WTC11 (cell line): ENCODE results near the gene PARP3. TPM values are rescaled to one million over a fixed set of nuclear protein-coding genes. Genes with fewer than 3 reads are reported as not detected.

ENCODE experiments used
- ATAC-seq: fragments of 200-7000 bp; cut with Tn5 transposase; 2 replicates; pipeline ENCODE4 v1.10.0; 2021; ENCODE audit warnings: mild to moderate bottlenecking, moderate library complexity
- CTCF ChIA-PET: fragments of 300-600 bp; sonication (Branson Sonifier 250); formaldehyde crosslinking; loops from one replicate; lab custom pipeline; 2021; ENCODE audit warnings: antibody characterized with exemption; lab: Charles Lee
- POLR2A ChIA-PET: fragments of 350-600 bp; sonication (Branson Sonifier 250); formaldehyde crosslinking; loops from one replicate; lab custom pipeline; 2021; ENCODE audit warnings: antibody characterized with exemption; lab: Charles Lee
- DNase-seq: peaks from one replicate; pipeline ENCODE4 v3.0.0; 2021; ENCODE audit warnings: low spot score
- H3K27ac Mint-ChIP-seq: 2 replicates; pipeline ENCODE4 v1.8.0; 2021; ENCODE audit warnings: mixed read lengths
- H3K27me3 Mint-ChIP-seq: 2 replicates; pipeline ENCODE4 v1.8.0; 2021; ENCODE audit warnings: low read depth, mild to moderate bottlenecking, moderate library complexity, mixed read lengths
- H3K36me3 Mint-ChIP-seq: 2 replicates; pipeline ENCODE4 v1.8.0; 2021; ENCODE audit warnings: mixed read lengths
- H3K4me1 Mint-ChIP-seq: 2 replicates; pipeline ENCODE4 v1.8.0; 2022; ENCODE audit warnings: mixed read lengths
- H3K4me3 Mint-ChIP-seq: 2 replicates; pipeline ENCODE4 v1.8.0; 2021; ENCODE audit warnings: mild to moderate bottlenecking, moderate library complexity, mixed read lengths
- H3K9me3 Mint-ChIP-seq: 2 replicates; pipeline ENCODE4 v1.8.0; 2021; ENCODE audit warnings: mixed read lengths
- AR ChIP-seq: fragments of 250-450 bp; sonication (Bioruptor Pico); IDR thresholded peaks from 2 replicates; pipeline ENCODE4 v1.9.0; 2021; ENCODE audit warnings: mild to moderate bottlenecking
- ATF1 ChIP-seq: sonication (generic); formaldehyde crosslinking; IDR thresholded peaks from 2 replicates; pipeline ENCODE4 v1.8.1; 2023; ENCODE audit warnings: mild to moderate bottlenecking, moderate library complexity, missing genetic modification reagents
- ESRRA ChIP-seq: sonication (generic); formaldehyde crosslinking; IDR thresholded peaks from 2 replicates; pipeline ENCODE4 v1.8.1; 2022; ENCODE audit warnings: mild to moderate bottlenecking, missing genetic modification reagents, borderline replicate concordance
- ETV6 ChIP-seq: sonication (generic); formaldehyde crosslinking; IDR thresholded peaks from 2 replicates; pipeline ENCODE4 v1.8.1; 2022; ENCODE audit warnings: mild to moderate bottlenecking, missing genetic modification reagents
- FOXK1 ChIP-seq: sonication (generic); formaldehyde crosslinking; IDR thresholded peaks from 2 replicates; pipeline ENCODE4 v1.8.0; 2022; ENCODE audit warnings: mild to moderate bottlenecking, moderate library complexity, missing genetic modification reagents
- GTF2I ChIP-seq: fragments of 250-450 bp; sonication (Bioruptor Pico); conservative IDR thresholded peaks from 2 replicates; pipeline ENCODE4 v1.4.0; 2021; ENCODE audit warnings: mild to moderate bottlenecking
- IRF1 ChIP-seq: sonication (generic); formaldehyde crosslinking; IDR thresholded peaks from 2 replicates; pipeline ENCODE4 v1.8.0; 2023; ENCODE audit warnings: missing genetic modification reagents
- KAT7 ChIP-seq: sonication (generic); formaldehyde crosslinking; IDR thresholded peaks from 2 replicates; pipeline ENCODE4 v1.8.1; 2023; ENCODE audit warnings: missing genetic modification reagents, mild to moderate bottlenecking, borderline replicate concordance
- NFATC4 ChIP-seq: fragments of 250-450 bp; sonication (Bioruptor Pico); IDR thresholded peaks from 2 replicates; pipeline ENCODE4 v1.9.0; 2021; ENCODE audit warnings: mild to moderate bottlenecking
- NFE2L1 ChIP-seq: sonication (generic); formaldehyde crosslinking; IDR thresholded peaks from 2 replicates; pipeline ENCODE4 v1.8.1; 2023; ENCODE audit warnings: missing genetic modification reagents
- NFYB ChIP-seq: sonication (generic); formaldehyde crosslinking; conservative IDR thresholded peaks from 2 replicates; pipeline ENCODE4 v1.8.0; 2022; ENCODE audit warnings: low read depth, missing genetic modification reagents
- NR3C1 ChIP-seq: sonication (generic); formaldehyde crosslinking; conservative IDR thresholded peaks from 2 replicates; pipeline ENCODE4 v1.8.1; 2023; ENCODE audit warnings: low read depth, mild to moderate bottlenecking, missing genetic modification reagents
- SMAD3 ChIP-seq: sonication (generic); formaldehyde crosslinking; IDR thresholded peaks from 2 replicates; pipeline ENCODE4 v1.8.0; 2022; ENCODE audit warnings: missing genetic modification reagents, mild to moderate bottlenecking, borderline replicate concordance
- SOX15 ChIP-seq: fragments of 250-450 bp; sonication (Bioruptor Pico); IDR thresholded peaks from 2 replicates; pipeline ENCODE4 v1.9.0; 2021; ENCODE audit warnings: mild to moderate bottlenecking
- SP1 ChIP-seq: sonication (generic); formaldehyde crosslinking; conservative IDR thresholded peaks from 2 replicates; pipeline ENCODE4 v1.8.1; 2022; ENCODE audit warnings: missing genetic modification reagents
- ZBTB21 ChIP-seq: sonication (generic); formaldehyde crosslinking; IDR thresholded peaks from 2 replicates; pipeline ENCODE4 v1.8.1; 2023; ENCODE audit warnings: mild to moderate bottlenecking, missing genetic modification reagents, borderline replicate concordance
- ZBTB43 ChIP-seq: sonication (generic); formaldehyde crosslinking; IDR thresholded peaks from 2 replicates; pipeline ENCODE4 v1.8.1; 2023; ENCODE audit warnings: mild to moderate bottlenecking, missing genetic modification reagents
- ZNF219 ChIP-seq: sonication (generic); formaldehyde crosslinking; IDR thresholded peaks from 2 replicates; pipeline ENCODE4 v1.8.0; 2023; ENCODE audit warnings: missing genetic modification reagents, mild to moderate bottlenecking, borderline replicate concordance
- ZNF317 ChIP-seq: sonication (generic); formaldehyde crosslinking; IDR thresholded peaks from 2 replicates; pipeline ENCODE4 v1.8.1; 2023; ENCODE audit warnings: low read depth, mild to moderate bottlenecking, moderate library complexity, missing genetic modification reagents, borderline replicate concordance
- total RNA-seq: library from RNA; stranded (reverse); gene quantifications from 3 replicates; pipeline ENCODE4 v1.2.3, GENCODE V29; 2021
- TF ChIP-seq, protein P1 (sequence below): sonication (generic); formaldehyde crosslinking; IDR thresholded peaks from 2 replicates; pipeline ENCODE4 v1.8.0; 2022; ENCODE audit warnings: mild to moderate bottlenecking, missing genetic modification reagents
- TF ChIP-seq, protein P2 (sequence below): sonication (generic); formaldehyde crosslinking; IDR thresholded peaks from 2 replicates; pipeline ENCODE4 v1.8.1; 2023; ENCODE audit warnings: mild to moderate bottlenecking, missing genetic modification reagents, moderate library complexity
- TF ChIP-seq, protein P3 (sequence below): sonication (generic); formaldehyde crosslinking; IDR thresholded peaks from 2 replicates; pipeline ENCODE4 v1.8.0; 2022; ENCODE audit warnings: missing genetic modification reagents
- TF ChIP-seq, protein P4 (sequence below): sonication (generic); formaldehyde crosslinking; IDR thresholded peaks from 2 replicates; pipeline ENCODE4 v1.8.1; 2023; ENCODE audit warnings: mild to moderate bottlenecking, missing genetic modification reagents, moderate library complexity

Gene PARP3
- total RNA-seq, 1 experiment from 2014 or later, result 2.9 TPM

DNA sequence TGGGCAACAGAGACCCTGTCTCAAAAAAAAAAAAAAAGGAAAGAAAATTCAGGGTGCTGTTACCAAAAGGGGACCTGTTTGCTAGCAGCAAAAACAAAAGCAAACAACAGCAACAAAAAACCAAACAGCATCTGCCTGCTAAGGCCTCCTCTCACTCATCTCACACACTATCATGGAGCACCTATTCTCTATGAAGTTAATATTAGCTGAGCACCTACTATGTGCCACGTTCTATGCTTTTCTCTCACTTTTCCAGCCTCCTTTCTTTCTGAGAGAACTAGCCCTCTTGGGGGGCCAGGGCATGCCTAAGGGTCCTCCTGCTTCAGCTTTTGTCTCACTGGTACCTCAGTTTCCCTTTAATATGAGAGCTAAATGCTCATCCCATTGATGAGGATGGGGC, 12.6 kb downstream of the PARP3 start (continued):
- TF ChIP-seq AR (CRISPR knock-in tag), result no peak
- TF ChIP-seq, all 79 proteins: peak for 0

DNA sequence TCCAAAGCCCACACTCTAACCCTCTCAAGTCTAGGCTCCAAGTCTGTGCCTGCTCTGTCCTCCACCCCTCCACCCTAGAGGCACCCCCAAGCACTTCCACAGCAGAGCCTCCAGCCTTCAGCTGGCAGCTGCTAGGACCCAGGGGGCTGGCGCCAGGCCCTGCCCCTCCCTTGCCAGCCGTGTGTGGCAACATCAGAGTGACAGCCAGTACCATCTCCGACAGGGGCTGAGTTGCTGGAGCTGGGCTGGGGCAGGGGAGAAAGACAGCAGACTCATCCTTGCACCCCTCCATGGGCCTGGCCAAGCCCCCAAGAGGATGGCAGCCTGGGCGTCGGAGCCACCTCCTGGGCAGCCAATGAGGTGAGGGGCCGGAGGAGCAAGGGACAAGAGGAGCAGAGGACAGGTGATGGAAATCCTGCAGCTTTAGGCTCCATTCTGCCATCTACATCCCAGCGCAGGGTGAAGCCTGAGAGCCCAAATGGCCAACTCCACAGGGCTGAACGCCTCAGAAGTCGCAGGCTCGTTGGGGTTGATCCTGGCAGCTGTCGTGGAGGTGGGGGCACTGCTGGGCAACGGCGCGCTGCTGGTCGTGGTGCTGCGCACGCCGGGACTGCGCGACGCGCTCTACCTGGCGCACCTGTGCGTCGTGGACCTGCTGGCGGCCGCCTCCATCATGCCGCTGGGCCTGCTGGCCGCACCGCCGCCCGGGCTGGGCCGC, 13.2 kb downstream of the PARP3 start, which contains the start of gene GPR62:
Gene GPR62 (plus strand): TSS at position 207 of the 718 bp plus-strand sequence. CDS start 272 bp downstream, at position 479.
- DNase-seq, result no peak
- H3K4me1 Mint-ChIP-seq, result peaks cover 3% of the 10 kb centered on the region; the same call in 1 of the 2 replicates
- H3K27me3 Mint-ChIP-seq, result peaks cover 57% of the 10 kb centered on the region
- H3K4me3 Mint-ChIP-seq, result peak within 1 kb of the TSS; percentile 54
- no peaks in the 10 kb centered on the region for H3K9me3 Mint-ChIP-seq
- ChIA-PET CTCF (interaction anchor here (0.7 to 1.2 kb wide), 8 partner anchors 13 to 236 kb away, joined by 3 to 9 read pairs (median 4); partner anchors contain the start of genes ABHD14B, ACY1, RPL29 and RRP9), POLR2A (interaction anchor here (0.7 to 0.8 kb wide), 2 partner anchors 13 to 40 kb away, joined by 4 read pairs; partner anchors contain the start of gene RPL29)
- no peak within 1 kb of the TSS for H3K27ac Mint-ChIP-seq
- TF ChIP-seq FOXK1 (CRISPR knock-in tag) (peak; percentile 88), GTF2I (no peak), ZBTB43 (CRISPR knock-in tag) (0 out of 2 replicates have a peak, but pooled peaks have one; percentile 38), NFYB (CRISPR knock-in tag) (peak; percentile 62), NFATC4 (CRISPR knock-in tag) (no peak), ZNF317 (no peak), SP1 (CRISPR knock-in tag) (0 out of 2 replicates have a peak, but pooled peaks have one; percentile 62), ZNF219 (CRISPR knock-in tag) (peak; percentile 96; the same call in 1 of the 2 replicates), NR3C1 (CRISPR knock-in tag) (no peak), ATF1 (CRISPR knock-in tag) (no peak), IRF1 (CRISPR knock-in tag) (0 out of 2 replicates have a peak, but pooled peaks have one; percentile 50), ETV6 (CRISPR knock-in tag) (peak; percentile 85; the same call in 1 of the 2 replicates), ZBTB21 (CRISPR knock-in tag) (0 out of 2 replicates have a peak, but pooled peaks have one; percentile 27), KAT7 (CRISPR knock-in tag) (0 out of 2 replicates have a peak, but pooled peaks have one; percentile 89), SMAD3 (CRISPR knock-in tag) (no peak; the same call in 1 of the 2 replicates), SOX15 (CRISPR knock-in tag) (no peak), NFE2L1 (CRISPR knock-in tag) (peak; percentile 59; the same call in 1 of the 2 replicates), ESRRA (CRISPR knock-in tag) (peak; percentile 85)
- TF ChIP-seq, protein P1, sequence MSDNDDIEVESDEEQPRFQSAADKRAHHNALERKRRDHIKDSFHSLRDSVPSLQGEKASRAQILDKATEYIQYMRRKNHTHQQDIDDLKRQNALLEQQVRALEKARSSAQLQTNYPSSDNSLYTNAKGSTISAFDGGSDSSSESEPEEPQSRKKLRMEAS (CRISPR knock-in tag), result peak; percentile 34; the same call in 1 of the 2 replicates
- TF ChIP-seq, protein P2, sequence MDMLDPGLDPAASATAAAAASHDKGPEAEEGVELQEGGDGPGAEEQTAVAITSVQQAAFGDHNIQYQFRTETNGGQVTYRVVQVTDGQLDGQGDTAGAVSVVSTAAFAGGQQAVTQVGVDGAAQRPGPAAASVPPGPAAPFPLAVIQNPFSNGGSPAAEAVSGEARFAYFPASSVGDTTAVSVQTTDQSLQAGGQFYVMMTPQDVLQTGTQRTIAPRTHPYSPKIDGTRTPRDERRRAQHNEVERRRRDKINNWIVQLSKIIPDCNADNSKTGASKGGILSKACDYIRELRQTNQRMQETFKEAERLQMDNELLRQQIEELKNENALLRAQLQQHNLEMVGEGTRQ (CRISPR knock-in tag), result no peak
- TF ChIP-seq, protein P3, sequence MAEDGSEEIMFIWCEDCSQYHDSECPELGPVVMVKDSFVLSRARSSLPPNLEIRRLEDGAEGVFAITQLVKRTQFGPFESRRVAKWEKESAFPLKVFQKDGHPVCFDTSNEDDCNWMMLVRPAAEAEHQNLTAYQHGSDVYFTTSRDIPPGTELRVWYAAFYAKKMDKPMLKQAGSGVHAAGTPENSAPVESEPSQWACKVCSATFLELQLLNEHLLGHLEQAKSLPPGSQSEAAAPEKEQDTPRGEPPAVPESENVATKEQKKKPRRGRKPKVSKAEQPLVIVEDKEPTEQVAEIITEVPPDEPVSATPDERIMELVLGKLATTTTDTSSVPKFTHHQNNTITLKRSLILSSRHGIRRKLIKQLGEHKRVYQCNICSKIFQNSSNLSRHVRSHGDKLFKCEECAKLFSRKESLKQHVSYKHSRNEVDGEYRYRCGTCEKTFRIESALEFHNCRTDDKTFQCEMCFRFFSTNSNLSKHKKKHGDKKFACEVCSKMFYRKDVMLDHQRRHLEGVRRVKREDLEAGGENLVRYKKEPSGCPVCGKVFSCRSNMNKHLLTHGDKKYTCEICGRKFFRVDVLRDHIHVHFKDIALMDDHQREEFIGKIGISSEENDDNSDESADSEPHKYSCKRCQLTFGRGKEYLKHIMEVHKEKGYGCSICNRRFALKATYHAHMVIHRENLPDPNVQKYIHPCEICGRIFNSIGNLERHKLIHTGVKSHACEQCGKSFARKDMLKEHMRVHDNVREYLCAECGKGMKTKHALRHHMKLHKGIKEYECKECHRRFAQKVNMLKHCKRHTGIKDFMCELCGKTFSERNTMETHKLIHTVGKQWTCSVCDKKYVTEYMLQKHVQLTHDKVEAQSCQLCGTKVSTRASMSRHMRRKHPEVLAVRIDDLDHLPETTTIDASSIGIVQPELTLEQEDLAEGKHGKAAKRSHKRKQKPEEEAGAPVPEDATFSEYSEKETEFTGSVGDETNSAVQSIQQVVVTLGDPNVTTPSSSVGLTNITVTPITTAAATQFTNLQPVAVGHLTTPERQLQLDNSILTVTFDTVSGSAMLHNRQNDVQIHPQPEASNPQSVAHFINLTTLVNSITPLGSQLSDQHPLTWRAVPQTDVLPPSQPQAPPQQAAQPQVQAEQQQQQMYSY (CRISPR knock-in tag), result peak; percentile 56; the same call in 1 of the 2 replicates
- TF ChIP-seq, protein P4, sequence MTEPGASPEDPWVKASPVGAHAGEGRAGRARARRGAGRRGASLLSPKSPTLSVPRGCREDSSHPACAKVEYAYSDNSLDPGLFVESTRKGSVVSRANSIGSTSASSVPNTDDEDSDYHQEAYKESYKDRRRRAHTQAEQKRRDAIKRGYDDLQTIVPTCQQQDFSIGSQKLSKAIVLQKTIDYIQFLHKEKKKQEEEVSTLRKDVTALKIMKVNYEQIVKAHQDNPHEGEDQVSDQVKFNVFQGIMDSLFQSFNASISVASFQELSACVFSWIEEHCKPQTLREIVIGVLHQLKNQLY (CRISPR knock-in tag), result no peak; the same call in 1 of the 2 replicates
- peak; percentile 21 for ATAC-seq
- H3K36me3 Mint-ChIP-seq, result no peaks in the 10 kb centered on the region
